K562 (cell line): ENCODE measurements around the gene ANKRD13A. TPM values are rescaled to one million over a fixed set of nuclear protein-coding genes. Genes with fewer than 3 reads are reported as not detected.

Experiments
- EP400 ChIP-seq: fragments of 450-650 bp; IDR thresholded peaks from 2 replicates; pipeline ENCODE4 v1.6.1; 2017; ENCODE audit warnings: antibody characterized with exemption, mild to moderate bottlenecking, moderate library complexity
- HDAC2 ChIP-seq: fragments of 450-650 bp; IDR thresholded peaks from 2 replicates; pipeline ENCODE4 v1.6.1; 2016; ENCODE audit warnings: mild to moderate bottlenecking
- MBD2 ChIP-seq: sonication (generic); IDR thresholded peaks from 2 replicates; pipeline ENCODE4 v1.6.1; 2016; ENCODE audit warnings: low read depth, borderline replicate concordance
- PHF8 ChIP-seq: fragments of 200-600 bp; sonication (generic); IDR thresholded peaks from 2 replicates; pipeline ENCODE4 v1.6.1; 2012; ENCODE audit warnings: mixed run types, mild to moderate bottlenecking, inconsistent platforms, low read length, moderate library complexity, borderline replicate concordance
- RNF2 ChIP-seq: sonication (generic); IDR thresholded peaks from 2 replicates; pipeline ENCODE4 v1.6.1; 2016
- SMARCA5 ChIP-seq: fragments of 450-650 bp; IDR thresholded peaks from 2 replicates; pipeline ENCODE4 v1.6.1; 2016
- SOX6 ChIP-seq: fragments of 450-650 bp; IDR thresholded peaks from 2 replicates; pipeline ENCODE4 v1.6.1; 2014; ENCODE audit warnings: mild to moderate bottlenecking
- TEAD2 ChIP-seq: fragments of 450-650 bp; IDR thresholded peaks from 2 replicates; pipeline ENCODE4 v1.6.1; 2016; ENCODE audit warnings: missing genetic modification characterization, control low read depth, missing compliant biosample characterization
- ZBED1 ChIP-seq: IDR thresholded peaks from 2 replicates; pipeline ENCODE4 v1.6.1; 2014
- ZNF124 ChIP-seq: sonication (generic); formaldehyde crosslinking; IDR thresholded peaks from 2 replicates; pipeline ENCODE4 v1.8.1; 2022; ENCODE audit warnings: missing genetic modification reagents
- polyA plus RNA-seq, 8 experiments: library from polyadenylated mRNA; depleted of rRNA in 4 of 8; stranded (reverse) in 5 of 8; unstranded in 3 of 8; fragments of >200 nt; fragmentation: Nextera tagmentation in 2 of 8; fragmentation: Illumina TruSeq in 1 of 8; extraction: Ambion mirVana in 2 of 8; extraction: Trizol in 1 of 8; gene quantifications; 2 replicates each; pipeline versions ENCODE4 v1.2.1 to v1.2.3, GENCODE V29; 2011 to 2014; ENCODE audit warnings: inconsistent platforms in 1 of 8, missing spikeins in 1 of 8
- total RNA-seq, 7 experiments: library from RNA; depleted of rRNA in 6 of 7; stranded (reverse); fragments of >200 nt in 6 of 7; fragmentation: Illumina TruSeq in 2 of 7; extraction: Trizol in 2 of 7; gene quantifications; 2 replicates each; pipeline versions ENCODE4 v1.2.1 to v1.2.3, GENCODE V29; 2011 to 2021; ENCODE audit warnings: low replicate concordance in 1 of 7
- TF ChIP-seq, protein P1 (sequence below): fragments of 450-650 bp; IDR thresholded peaks from 2 replicates; pipeline ENCODE4 v1.6.1; 2016; ENCODE audit warnings: mild to moderate bottlenecking, moderate library complexity
- TF ChIP-seq, protein P2 (sequence below): IDR thresholded peaks from 2 replicates; pipeline ENCODE4 v1.6.1; 2011; ENCODE audit warnings: borderline replicate concordance, low read depth, mild to moderate bottlenecking, moderate library complexity, low read length; ENCODE audit not compliant: insufficient read depth, poor library complexity, severe bottlenecking
- TF ChIP-seq, protein P3 (sequence below): fragments of 450-650 bp; conservative IDR thresholded peaks from 2 replicates; pipeline ENCODE4 v1.6.1; 2016; ENCODE audit warnings: missing genetic modification characterization, low read depth, mild to moderate bottlenecking, missing compliant biosample characterization, moderate library complexity

Gene ANKRD13A
- total and polyA plus RNA-seq, 9 of the 15 experiments (the other 6 are each of a cell fraction or from before 2014, with no cell fraction given), result 5.0 to 55.0 (median 41.5) TPM

DNA sequence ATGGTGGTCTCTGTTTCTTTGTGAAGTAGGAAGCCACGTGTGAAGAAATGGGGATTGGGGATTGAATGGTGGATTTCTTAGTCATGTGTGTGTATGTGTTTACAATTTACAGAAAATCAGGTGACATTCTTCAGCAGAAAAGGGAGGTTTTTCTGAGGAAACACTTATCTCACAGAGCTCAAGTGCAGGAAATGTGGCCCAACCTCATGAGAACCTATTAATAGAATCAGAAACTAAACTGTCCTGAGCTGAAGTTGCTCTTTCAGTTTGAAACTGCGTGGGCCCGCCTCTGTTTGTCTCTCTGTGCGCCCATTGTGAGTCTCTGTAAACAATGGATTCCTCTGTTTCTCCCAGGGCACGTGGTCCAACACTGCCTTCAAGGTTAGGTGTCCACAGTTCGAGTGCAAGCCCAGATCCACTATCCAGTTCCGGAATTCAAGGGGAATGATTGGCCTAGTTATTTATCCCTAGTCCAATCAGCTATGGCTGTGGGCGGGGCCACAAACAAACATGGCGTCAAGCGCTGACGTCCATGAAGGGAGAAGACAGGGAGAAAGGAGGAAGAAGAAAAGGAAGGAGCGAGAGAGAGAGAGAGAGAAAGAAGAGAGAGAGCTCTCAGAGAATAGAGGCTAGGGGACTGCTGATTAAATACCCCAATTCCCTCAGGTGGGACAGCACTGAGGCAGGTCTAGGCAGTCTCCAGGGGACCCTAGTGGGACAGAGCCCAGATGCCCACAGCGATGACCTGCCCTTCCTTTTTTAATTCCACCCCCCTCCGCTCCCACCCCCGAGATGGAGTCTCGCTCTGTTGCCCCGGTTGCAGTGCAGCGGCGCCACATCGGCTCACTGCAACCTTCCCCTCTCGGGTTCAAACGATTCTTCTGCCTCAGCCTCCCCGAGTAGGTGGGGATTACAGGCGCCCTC, 80.5 kb downstream of the ANKRD13A start (continued):
- TF ChIP-seq, protein P1, sequence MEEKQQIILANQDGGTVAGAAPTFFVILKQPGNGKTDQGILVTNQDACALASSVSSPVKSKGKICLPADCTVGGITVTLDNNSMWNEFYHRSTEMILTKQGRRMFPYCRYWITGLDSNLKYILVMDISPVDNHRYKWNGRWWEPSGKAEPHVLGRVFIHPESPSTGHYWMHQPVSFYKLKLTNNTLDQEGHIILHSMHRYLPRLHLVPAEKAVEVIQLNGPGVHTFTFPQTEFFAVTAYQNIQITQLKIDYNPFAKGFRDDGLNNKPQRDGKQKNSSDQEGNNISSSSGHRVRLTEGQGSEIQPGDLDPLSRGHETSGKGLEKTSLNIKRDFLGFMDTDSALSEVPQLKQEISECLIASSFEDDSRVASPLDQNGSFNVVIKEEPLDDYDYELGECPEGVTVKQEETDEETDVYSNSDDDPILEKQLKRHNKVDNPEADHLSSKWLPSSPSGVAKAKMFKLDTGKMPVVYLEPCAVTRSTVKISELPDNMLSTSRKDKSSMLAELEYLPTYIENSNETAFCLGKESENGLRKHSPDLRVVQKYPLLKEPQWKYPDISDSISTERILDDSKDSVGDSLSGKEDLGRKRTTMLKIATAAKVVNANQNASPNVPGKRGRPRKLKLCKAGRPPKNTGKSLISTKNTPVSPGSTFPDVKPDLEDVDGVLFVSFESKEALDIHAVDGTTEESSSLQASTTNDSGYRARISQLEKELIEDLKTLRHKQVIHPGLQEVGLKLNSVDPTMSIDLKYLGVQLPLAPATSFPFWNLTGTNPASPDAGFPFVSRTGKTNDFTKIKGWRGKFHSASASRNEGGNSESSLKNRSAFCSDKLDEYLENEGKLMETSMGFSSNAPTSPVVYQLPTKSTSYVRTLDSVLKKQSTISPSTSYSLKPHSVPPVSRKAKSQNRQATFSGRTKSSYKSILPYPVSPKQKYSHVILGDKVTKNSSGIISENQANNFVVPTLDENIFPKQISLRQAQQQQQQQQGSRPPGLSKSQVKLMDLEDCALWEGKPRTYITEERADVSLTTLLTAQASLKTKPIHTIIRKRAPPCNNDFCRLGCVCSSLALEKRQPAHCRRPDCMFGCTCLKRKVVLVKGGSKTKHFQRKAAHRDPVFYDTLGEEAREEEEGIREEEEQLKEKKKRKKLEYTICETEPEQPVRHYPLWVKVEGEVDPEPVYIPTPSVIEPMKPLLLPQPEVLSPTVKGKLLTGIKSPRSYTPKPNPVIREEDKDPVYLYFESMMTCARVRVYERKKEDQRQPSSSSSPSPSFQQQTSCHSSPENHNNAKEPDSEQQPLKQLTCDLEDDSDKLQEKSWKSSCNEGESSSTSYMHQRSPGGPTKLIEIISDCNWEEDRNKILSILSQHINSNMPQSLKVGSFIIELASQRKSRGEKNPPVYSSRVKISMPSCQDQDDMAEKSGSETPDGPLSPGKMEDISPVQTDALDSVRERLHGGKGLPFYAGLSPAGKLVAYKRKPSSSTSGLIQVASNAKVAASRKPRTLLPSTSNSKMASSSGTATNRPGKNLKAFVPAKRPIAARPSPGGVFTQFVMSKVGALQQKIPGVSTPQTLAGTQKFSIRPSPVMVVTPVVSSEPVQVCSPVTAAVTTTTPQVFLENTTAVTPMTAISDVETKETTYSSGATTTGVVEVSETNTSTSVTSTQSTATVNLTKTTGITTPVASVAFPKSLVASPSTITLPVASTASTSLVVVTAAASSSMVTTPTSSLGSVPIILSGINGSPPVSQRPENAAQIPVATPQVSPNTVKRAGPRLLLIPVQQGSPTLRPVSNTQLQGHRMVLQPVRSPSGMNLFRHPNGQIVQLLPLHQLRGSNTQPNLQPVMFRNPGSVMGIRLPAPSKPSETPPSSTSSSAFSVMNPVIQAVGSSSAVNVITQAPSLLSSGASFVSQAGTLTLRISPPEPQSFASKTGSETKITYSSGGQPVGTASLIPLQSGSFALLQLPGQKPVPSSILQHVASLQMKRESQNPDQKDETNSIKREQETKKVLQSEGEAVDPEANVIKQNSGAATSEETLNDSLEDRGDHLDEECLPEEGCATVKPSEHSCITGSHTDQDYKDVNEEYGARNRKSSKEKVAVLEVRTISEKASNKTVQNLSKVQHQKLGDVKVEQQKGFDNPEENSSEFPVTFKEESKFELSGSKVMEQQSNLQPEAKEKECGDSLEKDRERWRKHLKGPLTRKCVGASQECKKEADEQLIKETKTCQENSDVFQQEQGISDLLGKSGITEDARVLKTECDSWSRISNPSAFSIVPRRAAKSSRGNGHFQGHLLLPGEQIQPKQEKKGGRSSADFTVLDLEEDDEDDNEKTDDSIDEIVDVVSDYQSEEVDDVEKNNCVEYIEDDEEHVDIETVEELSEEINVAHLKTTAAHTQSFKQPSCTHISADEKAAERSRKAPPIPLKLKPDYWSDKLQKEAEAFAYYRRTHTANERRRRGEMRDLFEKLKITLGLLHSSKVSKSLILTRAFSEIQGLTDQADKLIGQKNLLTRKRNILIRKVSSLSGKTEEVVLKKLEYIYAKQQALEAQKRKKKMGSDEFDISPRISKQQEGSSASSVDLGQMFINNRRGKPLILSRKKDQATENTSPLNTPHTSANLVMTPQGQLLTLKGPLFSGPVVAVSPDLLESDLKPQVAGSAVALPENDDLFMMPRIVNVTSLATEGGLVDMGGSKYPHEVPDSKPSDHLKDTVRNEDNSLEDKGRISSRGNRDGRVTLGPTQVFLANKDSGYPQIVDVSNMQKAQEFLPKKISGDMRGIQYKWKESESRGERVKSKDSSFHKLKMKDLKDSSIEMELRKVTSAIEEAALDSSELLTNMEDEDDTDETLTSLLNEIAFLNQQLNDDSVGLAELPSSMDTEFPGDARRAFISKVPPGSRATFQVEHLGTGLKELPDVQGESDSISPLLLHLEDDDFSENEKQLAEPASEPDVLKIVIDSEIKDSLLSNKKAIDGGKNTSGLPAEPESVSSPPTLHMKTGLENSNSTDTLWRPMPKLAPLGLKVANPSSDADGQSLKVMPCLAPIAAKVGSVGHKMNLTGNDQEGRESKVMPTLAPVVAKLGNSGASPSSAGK, result peak; percentile 99
- TF ChIP-seq SOX6 (peak; percentile 93), EP400 (peak; percentile 88), SMARCA5 (peak; percentile 50; the same call in 1 of the 2 replicates), ZNF124 (no peak), RNF2 (peak; percentile 95), PHF8 (peak; percentile 45; the same call in 1 of the 2 replicates), HDAC2 (0 out of 2 replicates have a peak, but pooled peaks have one; percentile 73), ZBED1 (no peak), MBD2 (0 out of 2 replicates have a peak, but pooled peaks have one; percentile 21), TEAD2 (tag) (0 out of 2 replicates have a peak, but pooled peaks have one; percentile 50)
- TF ChIP-seq, protein P2, sequence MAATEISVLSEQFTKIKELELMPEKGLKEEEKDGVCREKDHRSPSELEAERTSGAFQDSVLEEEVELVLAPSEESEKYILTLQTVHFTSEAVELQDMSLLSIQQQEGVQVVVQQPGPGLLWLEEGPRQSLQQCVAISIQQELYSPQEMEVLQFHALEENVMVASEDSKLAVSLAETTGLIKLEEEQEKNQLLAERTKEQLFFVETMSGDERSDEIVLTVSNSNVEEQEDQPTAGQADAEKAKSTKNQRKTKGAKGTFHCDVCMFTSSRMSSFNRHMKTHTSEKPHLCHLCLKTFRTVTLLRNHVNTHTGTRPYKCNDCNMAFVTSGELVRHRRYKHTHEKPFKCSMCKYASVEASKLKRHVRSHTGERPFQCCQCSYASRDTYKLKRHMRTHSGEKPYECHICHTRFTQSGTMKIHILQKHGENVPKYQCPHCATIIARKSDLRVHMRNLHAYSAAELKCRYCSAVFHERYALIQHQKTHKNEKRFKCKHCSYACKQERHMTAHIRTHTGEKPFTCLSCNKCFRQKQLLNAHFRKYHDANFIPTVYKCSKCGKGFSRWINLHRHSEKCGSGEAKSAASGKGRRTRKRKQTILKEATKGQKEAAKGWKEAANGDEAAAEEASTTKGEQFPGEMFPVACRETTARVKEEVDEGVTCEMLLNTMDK, result no peak
- TF ChIP-seq, protein P3, sequence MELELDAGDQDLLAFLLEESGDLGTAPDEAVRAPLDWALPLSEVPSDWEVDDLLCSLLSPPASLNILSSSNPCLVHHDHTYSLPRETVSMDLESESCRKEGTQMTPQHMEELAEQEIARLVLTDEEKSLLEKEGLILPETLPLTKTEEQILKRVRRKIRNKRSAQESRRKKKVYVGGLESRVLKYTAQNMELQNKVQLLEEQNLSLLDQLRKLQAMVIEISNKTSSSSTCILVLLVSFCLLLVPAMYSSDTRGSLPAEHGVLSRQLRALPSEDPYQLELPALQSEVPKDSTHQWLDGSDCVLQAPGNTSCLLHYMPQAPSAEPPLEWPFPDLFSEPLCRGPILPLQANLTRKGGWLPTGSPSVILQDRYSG (tag), result peak; percentile 90; the same call in 1 of the 2 replicates
